Hepatocyte (in vitro differentiated cells): ENCODE results near the gene ABHD16A.

Source experiments
- EZH2 ChIP-seq: fragments of 200-600 bp; sonication (generic); IDR thresholded peaks from 2 replicates; pipeline ENCODE4 v1.6.1; 2016; ENCODE audit warnings: antibody characterized with exemption, mild to moderate bottlenecking, borderline replicate concordance
- TF ChIP-seq, protein P1 (sequence below): fragments of 200-600 bp; sonication (generic); IDR thresholded peaks from 2 replicates; pipeline ENCODE4 v1.5.1; 2016; ENCODE audit warnings: antibody characterized with exemption, mild to moderate bottlenecking; ENCODE audit not compliant: poor library complexity

DNA sequence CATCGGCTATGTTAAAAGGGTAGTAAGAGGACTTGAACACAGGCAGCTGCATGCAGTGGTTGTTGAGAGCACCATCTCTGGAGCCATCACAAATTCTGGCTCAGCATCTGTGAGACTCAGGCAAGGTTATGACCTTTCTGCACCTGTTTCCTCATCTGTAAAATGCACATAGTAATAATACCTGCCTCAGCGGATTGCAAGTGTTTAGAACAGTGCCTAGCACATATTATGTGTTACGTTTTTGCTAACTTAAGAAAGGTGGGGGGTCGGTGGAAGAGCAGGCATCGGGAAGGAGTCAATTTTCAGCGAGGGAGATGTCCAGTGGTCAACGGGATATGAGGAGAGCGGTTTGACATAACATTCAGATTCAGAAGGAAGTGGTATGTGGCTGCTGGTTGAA is 25.2 kb downstream of the ABHD16A start:
- TF ChIP-seq, protein P1, sequence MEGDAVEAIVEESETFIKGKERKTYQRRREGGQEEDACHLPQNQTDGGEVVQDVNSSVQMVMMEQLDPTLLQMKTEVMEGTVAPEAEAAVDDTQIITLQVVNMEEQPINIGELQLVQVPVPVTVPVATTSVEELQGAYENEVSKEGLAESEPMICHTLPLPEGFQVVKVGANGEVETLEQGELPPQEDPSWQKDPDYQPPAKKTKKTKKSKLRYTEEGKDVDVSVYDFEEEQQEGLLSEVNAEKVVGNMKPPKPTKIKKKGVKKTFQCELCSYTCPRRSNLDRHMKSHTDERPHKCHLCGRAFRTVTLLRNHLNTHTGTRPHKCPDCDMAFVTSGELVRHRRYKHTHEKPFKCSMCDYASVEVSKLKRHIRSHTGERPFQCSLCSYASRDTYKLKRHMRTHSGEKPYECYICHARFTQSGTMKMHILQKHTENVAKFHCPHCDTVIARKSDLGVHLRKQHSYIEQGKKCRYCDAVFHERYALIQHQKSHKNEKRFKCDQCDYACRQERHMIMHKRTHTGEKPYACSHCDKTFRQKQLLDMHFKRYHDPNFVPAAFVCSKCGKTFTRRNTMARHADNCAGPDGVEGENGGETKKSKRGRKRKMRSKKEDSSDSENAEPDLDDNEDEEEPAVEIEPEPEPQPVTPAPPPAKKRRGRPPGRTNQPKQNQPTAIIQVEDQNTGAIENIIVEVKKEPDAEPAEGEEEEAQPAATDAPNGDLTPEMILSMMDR, result no peak
- no peak for TF ChIP-seq EZH2
